SU-DHL-6 (cell line): ENCODE measurements around the gene DENND5B.

Experiments used
- CTCF ChIP-seq: fragments of 200-600 bp; sonication (generic); IDR thresholded peaks from one replicate; pipeline ENCODE4 v1.5.1; 2017; ENCODE audit warnings: antibody characterized with exemption, mild to moderate bottlenecking, low read length, moderate library complexity; ENCODE audit not compliant: insufficient read depth, poor library complexity, severe bottlenecking
- EZH2phosphoT487 ChIP-seq: fragments of 200-600 bp; sonication (generic), shearing (Covaris generic); conservative IDR thresholded peaks from 2 replicates; pipeline ENCODE4 v1.6.1; 2018; ENCODE audit warnings: mild to moderate bottlenecking, antibody characterized with exemption, low read length, moderate library complexity, mixed read lengths

GRCh38 chr12:31387466-31387865, 203.5 kb downstream of the DENND5B start:
- TF ChIP-seq EZH2phosphoT487 (no peak), CTCF (no peak)
